H9 (cell line): ENCODE data around the gene ENO4. TPM values are rescaled to one million over a fixed set of nuclear protein-coding genes. Genes with fewer than 3 reads are reported as not detected.

ENCODE experiments used
- DNase-seq: peaks from one replicate; pipeline ENCODE4 v3.0.0-alpha.2; 2017
- H2AFZ ChIP-seq: one replicate; pipeline ENCODE4 v1.6.1; 2013; ENCODE audit warnings: mild to moderate bottlenecking, low read length, control low read depth, moderate library complexity
- H2AK5ac ChIP-seq: 2 replicates; pipeline ENCODE4 v1.6.1; 2013; ENCODE audit warnings: low read length, control low read depth, mixed read lengths; ENCODE audit not compliant: insufficient read length
- H2BK120ac ChIP-seq: one replicate; pipeline ENCODE4 v1.6.1; 2013; ENCODE audit warnings: low read depth, mild to moderate bottlenecking, low read length, control low read depth, inconsistent platforms; ENCODE audit not compliant: poor library complexity, severe bottlenecking
- H2BK12ac ChIP-seq: 2 replicates; pipeline ENCODE4 v1.6.1; 2013; ENCODE audit warnings: low read length, control low read depth, mixed read lengths, low read depth; ENCODE audit not compliant: insufficient read length
- H2BK15ac ChIP-seq: 2 replicates; pipeline ENCODE4 v1.6.1; 2013; ENCODE audit warnings: low read depth, low read length, control low read depth
- H2BK20ac ChIP-seq: one replicate; pipeline ENCODE4 v1.6.1; 2013; ENCODE audit warnings: low read depth, mild to moderate bottlenecking, low read length, control low read depth, inconsistent platforms; ENCODE audit not compliant: poor library complexity, severe bottlenecking
- H2BK5ac ChIP-seq: 2 replicates; pipeline ENCODE4 v1.6.1; 2013; ENCODE audit warnings: low read length, control low read depth, mixed read lengths; ENCODE audit not compliant: insufficient read length
- H3K14ac ChIP-seq: 2 replicates; pipeline ENCODE4 v1.6.1; 2013; ENCODE audit warnings: low read length, control low read depth; ENCODE audit not compliant: insufficient read depth
- H3K18ac ChIP-seq: 2 replicates; pipeline ENCODE4 v1.6.1; 2013; ENCODE audit warnings: low read depth, mild to moderate bottlenecking, mixed read lengths, low read length, control low read depth; ENCODE audit not compliant: insufficient read length
- H3K23ac ChIP-seq: 2 replicates; pipeline ENCODE4 v1.6.1; 2013; ENCODE audit warnings: low read length, control low read depth, mixed read lengths, low read depth; ENCODE audit not compliant: insufficient read length
- H3K23me2 ChIP-seq: 2 replicates; pipeline ENCODE4 v1.6.1; 2013; ENCODE audit warnings: low read depth, mild to moderate bottlenecking, mixed read lengths, low read length, control low read depth; ENCODE audit not compliant: insufficient read length, poor library complexity, severe bottlenecking
- H3K27ac ChIP-seq: 2 replicates; pipeline ENCODE4 v1.5.1; 2013; ENCODE audit warnings: low read length, control low read depth, mixed read lengths, low read depth; ENCODE audit not compliant: insufficient read length
- H3K27me3 ChIP-seq: 2 replicates; pipeline ENCODE4 v1.6.1; 2013; ENCODE audit warnings: low read length, control low read depth, inconsistent platforms; ENCODE audit not compliant: insufficient read depth
- H3K4ac ChIP-seq: 2 replicates; pipeline ENCODE4 v1.6.1; 2013; ENCODE audit warnings: low read depth, mild to moderate bottlenecking, control low read depth, inconsistent platforms, low read length, moderate library complexity
- H3K4me1 ChIP-seq: 2 replicates; pipeline ENCODE4 v1.6.1; 2013; ENCODE audit warnings: low read length, control low read depth, inconsistent platforms; ENCODE audit not compliant: insufficient read depth
- H3K4me2 ChIP-seq: 2 replicates; pipeline ENCODE4 v1.6.1; 2013; ENCODE audit warnings: low read length, control low read depth, mixed read lengths; ENCODE audit not compliant: insufficient read length, insufficient read depth
- H3K56ac ChIP-seq: 2 replicates; pipeline ENCODE4 v1.6.1; 2013; ENCODE audit warnings: low read depth, mild to moderate bottlenecking, mixed read lengths, low read length, control low read depth; ENCODE audit not compliant: insufficient read length
- H3K79me1 ChIP-seq: 2 replicates; pipeline ENCODE4 v1.6.1; 2013; ENCODE audit warnings: low read depth, mild to moderate bottlenecking, moderate library complexity, low read length, control low read depth, inconsistent platforms; ENCODE audit not compliant: insufficient read depth, poor library complexity, severe bottlenecking
- H3K79me2 ChIP-seq: 2 replicates; pipeline ENCODE4 v1.6.1; 2013; ENCODE audit warnings: low read length, control low read depth, inconsistent platforms; ENCODE audit not compliant: insufficient read depth
- H3K9ac ChIP-seq: 2 replicates; pipeline ENCODE4 v1.6.1; 2013; ENCODE audit warnings: low read length, control low read depth, mixed read lengths; ENCODE audit not compliant: insufficient read length; ENCODE audit errors: extremely low read depth
- H3K9me3 ChIP-seq: one replicate; pipeline ENCODE4 v1.6.1; 2013; ENCODE audit warnings: low read depth, low read length, inconsistent platforms; ENCODE audit not compliant: control insufficient read depth
- H3T11ph ChIP-seq: one replicate; pipeline ENCODE4 v1.6.1; 2013; ENCODE audit warnings: mild to moderate bottlenecking, low read length, control low read depth, inconsistent platforms
- H4K20me1 ChIP-seq: one replicate; pipeline ENCODE4 v1.6.1; 2013; ENCODE audit not compliant: control insufficient read depth, insufficient read length, insufficient read depth
- H4K5ac ChIP-seq: 2 replicates; pipeline ENCODE4 v1.6.1; 2013; ENCODE audit warnings: low read depth, mild to moderate bottlenecking, mixed read lengths, low read length, control low read depth; ENCODE audit not compliant: insufficient read length
- H4K8ac ChIP-seq: replicated peaks from 2 replicates; pipeline ENCODE4 v1.6.1; 2013; ENCODE audit warnings: low read length, control low read depth, mixed read lengths, low read depth; ENCODE audit not compliant: insufficient read length
- H4K91ac ChIP-seq: 2 replicates; pipeline ENCODE4 v1.6.1; 2013; ENCODE audit warnings: low read depth, mild to moderate bottlenecking, moderate library complexity, mixed read lengths, low read length, control low read depth; ENCODE audit not compliant: insufficient read length
- H3K27ac Mint-ChIP-seq, 3 experiments: 2 replicates in 2 of 3; 3 replicates in 1 of 3; pipeline ENCODE4 v1.8.0; 2020 to 2021; ENCODE audit warnings: mixed read lengths in 3 of 3, mild to moderate bottlenecking in 1 of 3, moderate library complexity in 1 of 3
- H3K27me3 Mint-ChIP-seq: 2 replicates; pipeline ENCODE4 v1.8.0; 2021; ENCODE audit warnings: low read depth, mild to moderate bottlenecking, moderate library complexity, mixed read lengths
- H3K36me3 Mint-ChIP-seq, 3 experiments: 2 replicates in 2 of 3; 3 replicates in 1 of 3; pipeline ENCODE4 v1.8.0; 2020 to 2021; ENCODE audit warnings: low read depth in 3 of 3, mixed read lengths in 3 of 3; ENCODE audit not compliant: insufficient read depth in 1 of 3
- H3K4me1 Mint-ChIP-seq, 2 experiments: 2 replicates each; pipeline ENCODE4 v1.8.0; 2020; ENCODE audit warnings: mixed read lengths in 2 of 2
- H3K4me3 Mint-ChIP-seq, 2 experiments: 2 replicates in 1 of 2; 3 replicates in 1 of 2; pipeline ENCODE4 v1.8.0; 2020 to 2021; ENCODE audit warnings: mild to moderate bottlenecking in 2 of 2, mixed read lengths in 2 of 2, moderate library complexity in 1 of 2
- H3K9me3 Mint-ChIP-seq, 2 experiments: 2 replicates in 1 of 2; 3 replicates in 1 of 2; pipeline ENCODE4 v1.8.0; 2020; ENCODE audit warnings: mild to moderate bottlenecking in 2 of 2, mixed read lengths in 2 of 2, moderate library complexity in 1 of 2
- CTCF ChIP-seq: fragments of 200-600 bp; sonication (generic); conservative IDR thresholded peaks from 3 replicates; pipeline ENCODE4 v1.8.0; 2021; ENCODE audit warnings: antibody characterized with exemption, mild to moderate bottlenecking
- WGBS: extraction: QIAGEN DNeasy Blood & Tissue Kit; methylation state at CpG from one replicate; pipeline ENCODE4 v1.1.7; 2013; ENCODE audit warnings: missing lambda C conversion rate, low lambda C conversion rate, mixed read lengths; ENCODE audit not compliant: insufficient read length; ENCODE audit errors: extremely low coverage; 5-methylcytosine and 5-hydroxymethylcytosine counted together
- total RNA-seq: library from RNA; stranded (reverse); gene quantifications from 2 replicates; pipeline ENCODE4 v1.2.1, GENCODE V29; 2021

The ENO4 gene
- total RNA-seq, 1 experiment from 2014 or later: 0.26 TPM

- no peak overlapping the region for H3K4ac ChIP-seq
- no peak for TF ChIP-seq CTCF
- H2BK5ac ChIP-seq: no peak overlapping the region
- Mint-ChIP-seq H3K27ac (peak overlapping the region in 1 of 3 experiments; percentile 53; a peak in 1 of 7 replicates), H3K27me3 (no peaks in the 10 kb centered on the region), H3K36me3 (peaks cover 0 to 26% (median 12%) of the 10 kb centered on the region in 3 experiments; a peak in 4 of 7 replicates), H3K4me1 (peaks cover 4 to 5% of the 10 kb centered on the region in 2 experiments; a peak in 3 of 4 replicates), H3K9me3 (no peaks in the 10 kb centered on the region), H3K4me3 (no peak overlapping the region)
- H3K9ac ChIP-seq: no peak overlapping the region
- H4K8ac ChIP-seq: no peak overlapping the region
- no peak overlapping the region for H3K27ac ChIP-seq
- no peaks in the 10 kb centered on the region for H3K27me3 ChIP-seq
- no peaks in the 10 kb centered on the region for H3K23me2 ChIP-seq
- H2AK5ac ChIP-seq: no peak overlapping the region
- H2BK15ac ChIP-seq: no peak overlapping the region
- H2BK20ac ChIP-seq: no peak overlapping the region
- no peak overlapping the region for H2BK120ac ChIP-seq
- H3K4me1 ChIP-seq: no peaks in the 10 kb centered on the region
- H3K79me1 ChIP-seq: no peaks in the 10 kb centered on the region
- H3K4me2 ChIP-seq: no peak overlapping the region
- H4K20me1 ChIP-seq: no peaks in the 10 kb centered on the region
- H3K9me3 ChIP-seq: no peaks in the 10 kb centered on the region
- no peak overlapping the region for H2BK12ac ChIP-seq
- DNase-seq: no peak
- no peak overlapping the region for H4K5ac ChIP-seq
- H4K91ac ChIP-seq: no peak overlapping the region
- no CpG with 5 or more reads among the region's 1 CpG for WGBS
- no peak overlapping the region for H3K23ac ChIP-seq
- H3K56ac ChIP-seq: no peak overlapping the region
- H3T11ph ChIP-seq: no peak overlapping the region
- no peaks in the 10 kb centered on the region for H3K79me2 ChIP-seq
- H2AFZ ChIP-seq: no peak overlapping the region
- no peak overlapping the region for H3K14ac ChIP-seq
- no peak overlapping the region for H3K18ac ChIP-seq
Measured at GRCh38 chr10:116912162-116912561, 62.9 kb downstream of the ENO4 start.
